ENCODE measurements around the gene SPOCK1.

DNA sequence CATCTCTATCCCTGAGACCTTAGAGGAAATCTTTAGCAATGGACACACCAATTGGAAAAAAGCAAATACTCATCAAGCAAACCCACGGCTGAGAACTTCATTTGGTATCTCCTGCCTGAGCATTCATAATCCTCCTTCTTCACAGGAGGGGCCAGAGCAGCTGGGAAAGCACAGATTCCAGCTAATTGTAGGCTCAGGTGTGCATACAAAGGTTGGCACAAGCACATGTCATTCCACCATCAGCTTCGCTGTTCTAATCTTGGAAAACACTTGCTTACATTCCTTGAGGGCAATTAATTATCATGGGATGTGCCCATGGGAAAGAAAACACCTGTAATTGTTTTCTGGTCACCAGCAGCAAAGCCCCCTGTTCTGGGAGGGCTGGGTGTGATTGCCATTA lies 376.6 kb downstream of the SPOCK1 start:
- TF ChIP-seq GATA2 (IDR thresholded peaks at IDR 0.05; ENCODE audit: low read depth, low read length) (no peak), GATA3 (IDR thresholded peaks at IDR 0.05; ENCODE audit: low read depth, low read length) (no peak)

All from SH-SY5Y (cell line).